Measurements from ENCODE around the gene TMEM203. TPM values are rescaled to one million over a fixed set of nuclear protein-coding genes. Genes with fewer than 3 reads are reported as not detected.
A peak's percentile ranks its signal among the peaks of the same experiment; 100 is the strongest.

Gene TMEM203
- polyA plus RNA-seq, 1 donor (not counting 4 experiments of a cell fraction or from before 2014, with no cell fraction given), result 29.2 TPM

DNA sequence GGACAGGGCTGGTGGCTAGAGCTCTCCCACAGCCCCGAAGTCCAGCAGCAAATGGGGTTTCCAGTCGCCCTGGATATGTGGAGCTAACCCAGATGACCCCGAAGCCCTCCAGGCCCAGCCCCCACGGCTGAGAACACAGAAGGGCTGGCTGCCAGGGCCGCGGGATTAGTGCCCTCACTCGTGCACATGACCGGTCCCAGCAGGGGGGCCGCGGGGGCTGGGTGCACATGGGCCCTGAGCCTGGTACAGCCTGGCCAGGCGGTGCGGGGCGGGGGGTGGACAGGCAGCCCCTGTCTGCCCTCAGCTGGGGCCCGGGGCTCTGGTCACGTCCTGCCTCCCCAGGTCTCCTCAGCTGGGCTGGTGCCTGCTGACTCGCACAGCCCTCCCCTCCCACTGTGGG, 11.1 kb downstream of the TMEM203 start:
- Histone ChIP-seq H3K36me3 (ENCODE audit: control insufficient read depth in 2 of 2, extremely low read depth in 1 of 2, insufficient read depth in 2 of 2, low read length in 2 of 2) (peaks cover 9 to 13% of the 10 kb centered on the region in 2 experiments), H3K4me2 (ENCODE audit: control insufficient read depth, extremely low read depth, insufficient read depth, low read depth, low read length) (peak overlapping the region; percentile 74), H2AFZ (ENCODE audit: control insufficient read depth, low read length) (no peak overlapping the region), H3K27me3 (ENCODE audit: control insufficient read depth, extremely low read depth, insufficient read depth, low read length) (peaks cover 3% of the 10 kb centered on the region), H3K9me1 (ENCODE audit: control insufficient read depth, extremely low read depth, insufficient read depth, low read length) (peaks cover 3% of the 10 kb centered on the region), H4K20me1 (ENCODE audit: control insufficient read depth, extremely low read depth, insufficient read depth, low read length) (peaks cover 7% of the 10 kb centered on the region), H3K79me2 (ENCODE audit: control insufficient read depth, insufficient read depth, low read length) (peaks cover 17% of the 10 kb centered on the region), H3K4me3 (ENCODE audit: control insufficient read depth in 2 of 3, extremely low read depth in 1 of 3, insufficient read depth in 2 of 3, low read depth in 1 of 3, low read length in 3 of 3) (peak overlapping the region in 1 of 3 experiments; percentile 12), H3K9ac (ENCODE audit: control insufficient read depth, extremely low read depth, insufficient read depth, low read length) (peak overlapping the region; percentile 28), H3K4me1 (ENCODE audit: control insufficient read depth, extremely low read depth, insufficient read depth, low read length) (peaks cover 38% of the 10 kb centered on the region), H3K27ac (ENCODE audit: control insufficient read depth, insufficient read depth, low read length) (no peak overlapping the region), H3K9me3 (ENCODE audit: control insufficient read depth, low read depth, low read length) (no peaks in the 10 kb centered on the region)
- dilution Hi-C loops (cut with MboI; ENCODE audit: extremely low pct_ligation_motif_present, low sequenced_read_pairs), result no loop called here
- DNase-seq (ENCODE audit: low read depth, low spot score) (no peak), FAIRE-seq (no peak)
- no peak for TF ChIP-seq CTCF (optimal IDR thresholded peaks at IDR 0.05 in 1 of 3, IDR thresholded peaks at IDR 0.05 in 1 of 3, conservative IDR thresholded peaks at IDR 0.05 in 1 of 3; ENCODE audit: extremely low read depth in 1 of 3, insufficient read depth in 2 of 3, low read length in 3 of 3)
- TF ChIP-seq EZH2 (IDR thresholded peaks at IDR 0.05; ENCODE audit: low read length), result no peak

DNA sequence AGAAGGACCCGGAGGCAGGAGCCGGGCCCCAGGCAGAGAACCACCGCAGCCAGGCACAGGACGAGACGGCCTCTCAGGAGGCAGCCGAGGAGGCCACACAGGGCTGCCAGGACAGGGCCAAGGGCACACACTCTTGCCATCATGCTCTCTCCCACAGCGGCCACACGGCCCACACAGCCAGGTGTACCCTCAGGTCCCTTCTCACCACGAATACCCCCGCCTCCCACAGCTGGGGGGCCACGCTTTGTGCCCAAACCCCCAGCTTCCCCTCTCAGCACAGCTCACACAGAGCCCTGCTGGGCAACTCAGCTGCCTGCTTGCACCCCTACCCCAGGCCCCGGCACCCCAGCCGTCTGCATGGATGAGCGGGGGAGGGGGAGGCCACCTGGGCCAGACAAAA, 11.7 kb downstream of the TMEM203 start:
- FAIRE-seq (no peak), DNase-seq (ENCODE audit: low read depth, low spot score) (no peak)
- Histone ChIP-seq H3K79me2 (ENCODE audit: control insufficient read depth, insufficient read depth, low read length) (peaks cover 17% of the 10 kb centered on the region), H3K4me1 (ENCODE audit: control insufficient read depth, extremely low read depth, insufficient read depth, low read length) (peaks cover 37% of the 10 kb centered on the region), H3K27ac (ENCODE audit: control insufficient read depth, insufficient read depth, low read length) (no peak overlapping the region), H3K9me1 (ENCODE audit: control insufficient read depth, extremely low read depth, insufficient read depth, low read length) (peaks cover 3% of the 10 kb centered on the region), H4K20me1 (ENCODE audit: control insufficient read depth, extremely low read depth, insufficient read depth, low read length) (peaks cover 7% of the 10 kb centered on the region), H3K9me3 (ENCODE audit: control insufficient read depth, low read depth, low read length) (no peaks in the 10 kb centered on the region), H3K27me3 (ENCODE audit: control insufficient read depth, extremely low read depth, insufficient read depth, low read length) (peaks cover 3% of the 10 kb centered on the region), H2AFZ (ENCODE audit: control insufficient read depth, low read length) (no peak overlapping the region), H3K9ac (ENCODE audit: control insufficient read depth, extremely low read depth, insufficient read depth, low read length) (no peak overlapping the region), H3K4me2 (ENCODE audit: control insufficient read depth, extremely low read depth, insufficient read depth, low read depth, low read length) (no peak overlapping the region), H3K4me3 (ENCODE audit: control insufficient read depth in 2 of 3, extremely low read depth in 1 of 3, insufficient read depth in 2 of 3, low read depth in 1 of 3, low read length in 3 of 3) (no peak overlapping the region), H3K36me3 (ENCODE audit: control insufficient read depth in 2 of 2, extremely low read depth in 1 of 2, insufficient read depth in 2 of 2, low read length in 2 of 2) (peaks cover 9 to 13% of the 10 kb centered on the region in 2 experiments)
- no peak for TF ChIP-seq CTCF (optimal IDR thresholded peaks at IDR 0.05 in 1 of 3, IDR thresholded peaks at IDR 0.05 in 1 of 3, conservative IDR thresholded peaks at IDR 0.05 in 1 of 3; ENCODE audit: extremely low read depth in 1 of 3, insufficient read depth in 2 of 3, low read length in 3 of 3)
- no peak for TF ChIP-seq EZH2 (IDR thresholded peaks at IDR 0.05; ENCODE audit: low read length)
- dilution Hi-C loops (cut with MboI; ENCODE audit: extremely low pct_ligation_motif_present, low sequenced_read_pairs), result no loop called here

All from keratinocyte (primary cell).